ENCODE measurements around the gene EHBP1L1. TPM values are rescaled to one million over a fixed set of nuclear protein-coding genes. Genes with fewer than 3 reads are reported as not detected.

EHBP1L1 gene
- total and polyA plus RNA-seq, 2 of the 13 experiments (the other 11 are each of a cell fraction or from before 2014, with no cell fraction given): 8.3 to 10.6 TPM

DNA sequence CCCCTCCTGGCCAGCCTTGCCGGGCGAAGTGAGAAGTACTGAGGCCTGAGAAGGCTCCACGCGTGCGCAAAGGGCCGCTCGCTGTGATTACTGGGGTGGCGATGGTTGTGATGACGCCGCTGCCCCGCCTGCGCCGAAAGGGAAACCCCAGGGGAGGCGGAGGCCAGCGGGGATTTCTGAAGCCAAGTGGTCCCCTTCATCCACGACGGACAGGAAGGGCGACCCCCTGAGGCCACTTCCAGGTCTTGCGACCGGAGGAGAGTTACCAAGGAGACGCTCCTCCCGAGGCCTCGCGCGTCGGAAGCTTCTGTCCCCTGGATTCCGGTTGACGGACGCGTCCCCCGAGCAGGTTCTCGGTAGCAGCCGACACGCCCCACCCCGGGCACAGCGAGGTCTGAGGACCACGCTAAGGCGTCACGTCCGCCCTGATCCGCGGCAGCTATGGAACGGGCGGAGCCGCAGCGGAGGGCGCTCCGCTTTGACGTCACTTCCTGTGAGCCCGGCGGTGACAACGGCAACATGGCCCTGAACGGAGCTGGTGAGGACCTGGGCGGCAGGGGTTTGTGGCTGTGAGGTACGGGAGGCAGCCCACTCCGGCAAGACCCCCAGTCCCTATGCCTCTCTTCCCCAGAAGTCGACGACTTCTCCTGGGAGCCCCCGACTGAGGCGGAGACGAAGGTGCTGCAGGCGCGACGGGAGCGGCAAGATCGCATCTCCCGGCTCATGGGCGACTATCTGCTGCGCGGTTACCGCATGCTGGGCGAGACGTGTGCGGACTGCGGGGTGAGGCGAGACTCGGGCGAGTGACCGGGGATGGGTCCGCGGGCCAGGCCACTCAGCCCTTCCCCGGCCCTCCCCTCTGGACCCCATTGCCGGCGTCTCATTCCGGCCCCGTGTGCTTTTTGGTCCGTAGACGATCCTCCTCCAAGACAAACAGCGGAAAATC lies 5.6 kb upstream of the EHBP1L1 start, which contains the start of gene ZNRD2 (continued):
- TF ChIP-seq, protein P1, sequence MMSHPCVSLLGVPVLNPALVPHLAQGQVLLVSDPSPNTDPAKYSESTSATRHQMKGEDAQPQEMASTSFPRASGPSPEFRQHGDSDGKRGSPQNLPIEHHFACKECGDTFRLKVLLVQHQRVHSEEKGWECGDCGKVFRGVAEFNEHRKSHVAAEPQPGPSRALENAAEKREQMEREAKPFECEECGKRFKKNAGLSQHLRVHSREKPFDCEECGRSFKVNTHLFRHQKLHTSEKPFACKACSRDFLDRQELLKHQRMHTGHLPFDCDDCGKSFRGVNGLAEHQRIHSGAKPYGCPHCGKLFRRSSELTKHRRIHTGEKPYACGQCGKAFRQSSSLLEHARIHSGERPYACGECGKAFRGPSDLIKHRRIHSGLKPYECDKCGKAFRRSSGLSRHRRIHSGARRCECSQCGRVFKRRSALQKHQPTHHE (CRISPR knock-in tag; IDR thresholded peaks at IDR 0.05; ENCODE audit: borderline replicate concordance): peak; percentile 34; the same call in 1 of the 2 replicates
- TF ChIP-seq, protein P2, sequence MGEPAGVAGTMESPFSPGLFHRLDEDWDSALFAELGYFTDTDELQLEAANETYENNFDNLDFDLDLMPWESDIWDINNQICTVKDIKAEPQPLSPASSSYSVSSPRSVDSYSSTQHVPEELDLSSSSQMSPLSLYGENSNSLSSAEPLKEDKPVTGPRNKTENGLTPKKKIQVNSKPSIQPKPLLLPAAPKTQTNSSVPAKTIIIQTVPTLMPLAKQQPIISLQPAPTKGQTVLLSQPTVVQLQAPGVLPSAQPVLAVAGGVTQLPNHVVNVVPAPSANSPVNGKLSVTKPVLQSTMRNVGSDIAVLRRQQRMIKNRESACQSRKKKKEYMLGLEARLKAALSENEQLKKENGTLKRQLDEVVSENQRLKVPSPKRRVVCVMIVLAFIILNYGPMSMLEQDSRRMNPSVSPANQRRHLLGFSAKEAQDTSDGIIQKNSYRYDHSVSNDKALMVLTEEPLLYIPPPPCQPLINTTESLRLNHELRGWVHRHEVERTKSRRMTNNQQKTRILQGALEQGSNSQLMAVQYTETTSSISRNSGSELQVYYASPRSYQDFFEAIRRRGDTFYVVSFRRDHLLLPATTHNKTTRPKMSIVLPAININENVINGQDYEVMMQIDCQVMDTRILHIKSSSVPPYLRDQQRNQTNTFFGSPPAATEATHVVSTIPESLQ (CRISPR knock-in tag; conservative IDR thresholded peaks at IDR 0.05): no peak; the same call in 1 of the 2 replicates
- TF ChIP-seq, protein P3, sequence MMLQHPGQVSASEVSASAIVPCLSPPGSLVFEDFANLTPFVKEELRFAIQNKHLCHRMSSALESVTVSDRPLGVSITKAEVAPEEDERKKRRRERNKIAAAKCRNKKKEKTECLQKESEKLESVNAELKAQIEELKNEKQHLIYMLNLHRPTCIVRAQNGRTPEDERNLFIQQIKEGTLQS (CRISPR knock-in tag; IDR thresholded peaks at IDR 0.05): no peak
- TF ChIP-seq, protein P4, sequence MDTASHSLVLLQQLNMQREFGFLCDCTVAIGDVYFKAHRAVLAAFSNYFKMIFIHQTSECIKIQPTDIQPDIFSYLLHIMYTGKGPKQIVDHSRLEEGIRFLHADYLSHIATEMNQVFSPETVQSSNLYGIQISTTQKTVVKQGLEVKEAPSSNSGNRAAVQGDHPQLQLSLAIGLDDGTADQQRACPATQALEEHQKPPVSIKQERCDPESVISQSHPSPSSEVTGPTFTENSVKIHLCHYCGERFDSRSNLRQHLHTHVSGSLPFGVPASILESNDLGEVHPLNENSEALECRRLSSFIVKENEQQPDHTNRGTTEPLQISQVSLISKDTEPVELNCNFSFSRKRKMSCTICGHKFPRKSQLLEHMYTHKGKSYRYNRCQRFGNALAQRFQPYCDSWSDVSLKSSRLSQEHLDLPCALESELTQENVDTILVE (CRISPR knock-in tag; IDR thresholded peaks at IDR 0.05): peak; percentile 100
- TF ChIP-seq MTA1 (CRISPR knock-in tag; IDR thresholded peaks at IDR 0.05; ENCODE audit: borderline replicate concordance) (peak; percentile 89; the same call in 1 of the 2 replicates), CENPT (CRISPR knock-in tag; IDR thresholded peaks at IDR 0.05; ENCODE audit: low read depth) (no peak; the same call in 1 of the 2 replicates), SCMH1 (CRISPR knock-in tag; IDR thresholded peaks at IDR 0.05; ENCODE audit: borderline replicate concordance) (no peak), KLF11 (CRISPR knock-in tag; IDR thresholded peaks at IDR 0.05) (peak; percentile 89), ZNF616 (CRISPR knock-in tag; IDR thresholded peaks at IDR 0.05; ENCODE audit: low read depth) (0 out of 2 replicates have a peak, but pooled peaks have one; percentile 47), TAF1 (CRISPR knock-in tag; IDR thresholded peaks at IDR 0.05) (peak; percentile 72; the same call in 1 of the 2 replicates), PAF1 (CRISPR knock-in tag; IDR thresholded peaks at IDR 0.05) (no peak), ZNF432 (CRISPR knock-in tag; IDR thresholded peaks at IDR 0.05; ENCODE audit: borderline replicate concordance) (no peak), ZC3H13 (CRISPR knock-in tag; IDR thresholded peaks at IDR 0.05) (no peak; the same call in 1 of the 2 replicates), ZNF567 (CRISPR knock-in tag; IDR thresholded peaks at IDR 0.05; ENCODE audit: borderline replicate concordance) (peak; percentile 66), ZC3H4 (CRISPR knock-in tag; IDR thresholded peaks at IDR 0.05; ENCODE audit: borderline replicate concordance) (0 out of 2 replicates have a peak, but pooled peaks have one; percentile 37), ZNF550 (CRISPR knock-in tag; IDR thresholded peaks at IDR 0.05; ENCODE audit: borderline replicate concordance) (no peak), ZNF768 (CRISPR knock-in tag; IDR thresholded peaks at IDR 0.05) (peak; percentile 74; the same call in 1 of the 2 replicates)
- TF ChIP-seq, protein P5, sequence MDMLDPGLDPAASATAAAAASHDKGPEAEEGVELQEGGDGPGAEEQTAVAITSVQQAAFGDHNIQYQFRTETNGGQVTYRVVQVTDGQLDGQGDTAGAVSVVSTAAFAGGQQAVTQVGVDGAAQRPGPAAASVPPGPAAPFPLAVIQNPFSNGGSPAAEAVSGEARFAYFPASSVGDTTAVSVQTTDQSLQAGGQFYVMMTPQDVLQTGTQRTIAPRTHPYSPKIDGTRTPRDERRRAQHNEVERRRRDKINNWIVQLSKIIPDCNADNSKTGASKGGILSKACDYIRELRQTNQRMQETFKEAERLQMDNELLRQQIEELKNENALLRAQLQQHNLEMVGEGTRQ (IDR thresholded peaks at IDR 0.05; ENCODE audit: low read depth, low read length): no peak
- TF ChIP-seq, protein P5 (CRISPR knock-in tag; IDR thresholded peaks at IDR 0.05; ENCODE audit: borderline replicate concordance): peak; percentile 56; the same call in 1 of the 2 replicates

Measured in HepG2 (cell line).